ENCODE data around the gene ARHGEF37. TPM values are rescaled to one million over a fixed set of nuclear protein-coding genes. Genes with fewer than 3 reads are reported as not detected.

ARHGEF37 gene
- total RNA-seq, 1 donor from 2014 or later, result 4.5 TPM

DNA sequence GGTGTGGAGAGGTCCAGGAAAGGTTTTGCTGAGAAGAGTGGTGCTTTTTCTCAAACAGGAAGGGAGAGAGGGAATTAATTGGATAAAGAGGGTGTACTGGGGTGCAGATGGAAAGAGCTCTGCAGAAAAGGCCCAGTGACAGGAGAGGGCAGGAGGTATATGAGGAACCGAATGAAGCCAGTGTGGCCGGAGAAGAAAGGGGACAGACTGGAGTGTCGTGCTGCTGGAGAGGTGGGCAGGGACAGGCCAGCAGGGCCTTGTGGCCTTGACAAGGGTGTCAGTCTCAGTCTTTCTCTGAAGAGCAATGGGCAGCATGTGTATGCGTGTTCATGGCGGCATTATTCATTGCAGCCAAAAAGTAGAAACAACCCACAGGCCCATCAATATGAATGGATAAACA lies 48.1 kb downstream of the ARHGEF37 start:
- Mint-ChIP-seq H3K27ac (ENCODE audit: unreplicated experiment) (no peak overlapping the region), H3K27me3 (ENCODE audit: unreplicated experiment) (peaks cover 4% of the 10 kb centered on the region), H3K36me3 (ENCODE audit: low read depth, unreplicated experiment) (peaks cover 3% of the 10 kb centered on the region), H3K9me3 (ENCODE audit: unreplicated experiment) (no peaks in the 10 kb centered on the region), H3K4me3 (ENCODE audit: unreplicated experiment) (no peak overlapping the region), H3K4me1 (ENCODE audit: unreplicated experiment) (peaks cover 32% of the 10 kb centered on the region)
- no peak for DNase-seq (ENCODE audit: low spot score)
- TF ChIP-seq, protein P1, sequence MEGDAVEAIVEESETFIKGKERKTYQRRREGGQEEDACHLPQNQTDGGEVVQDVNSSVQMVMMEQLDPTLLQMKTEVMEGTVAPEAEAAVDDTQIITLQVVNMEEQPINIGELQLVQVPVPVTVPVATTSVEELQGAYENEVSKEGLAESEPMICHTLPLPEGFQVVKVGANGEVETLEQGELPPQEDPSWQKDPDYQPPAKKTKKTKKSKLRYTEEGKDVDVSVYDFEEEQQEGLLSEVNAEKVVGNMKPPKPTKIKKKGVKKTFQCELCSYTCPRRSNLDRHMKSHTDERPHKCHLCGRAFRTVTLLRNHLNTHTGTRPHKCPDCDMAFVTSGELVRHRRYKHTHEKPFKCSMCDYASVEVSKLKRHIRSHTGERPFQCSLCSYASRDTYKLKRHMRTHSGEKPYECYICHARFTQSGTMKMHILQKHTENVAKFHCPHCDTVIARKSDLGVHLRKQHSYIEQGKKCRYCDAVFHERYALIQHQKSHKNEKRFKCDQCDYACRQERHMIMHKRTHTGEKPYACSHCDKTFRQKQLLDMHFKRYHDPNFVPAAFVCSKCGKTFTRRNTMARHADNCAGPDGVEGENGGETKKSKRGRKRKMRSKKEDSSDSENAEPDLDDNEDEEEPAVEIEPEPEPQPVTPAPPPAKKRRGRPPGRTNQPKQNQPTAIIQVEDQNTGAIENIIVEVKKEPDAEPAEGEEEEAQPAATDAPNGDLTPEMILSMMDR (IDR thresholded peaks at IDR 0.05; ENCODE audit: unreplicated experiment), result no peak

DNA sequence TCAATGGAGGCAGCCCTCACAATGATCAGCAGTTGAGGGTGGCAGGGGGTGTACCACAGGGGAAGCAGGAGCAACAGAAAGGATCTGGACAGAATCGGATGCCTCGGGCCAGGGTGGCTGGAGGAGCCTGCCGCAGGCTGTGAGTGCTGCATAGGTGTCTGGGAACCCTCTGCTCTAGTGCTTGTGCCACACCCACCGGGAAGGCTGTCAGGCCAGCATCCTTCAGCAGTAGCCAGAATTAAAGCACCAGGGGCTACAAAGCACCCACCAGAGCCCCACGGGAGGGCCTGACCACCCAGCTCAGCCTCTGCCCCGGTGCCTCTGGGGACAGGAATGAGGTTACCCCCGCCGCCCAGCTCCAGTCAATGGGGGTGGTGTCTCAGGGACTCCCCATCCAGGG lies 49.0 kb downstream of the ARHGEF37 start:
- H3K27ac Mint-ChIP-seq (ENCODE audit: unreplicated experiment), result peak overlapping the region; percentile 32
- TF ChIP-seq, protein P1 (IDR thresholded peaks at IDR 0.05; ENCODE audit: unreplicated experiment), result no peak
- peaks cover 4% of the 10 kb centered on the region for H3K27me3 Mint-ChIP-seq (ENCODE audit: unreplicated experiment)
- H3K4me1 Mint-ChIP-seq (ENCODE audit: unreplicated experiment), result peaks cover 32% of the 10 kb centered on the region
- H3K36me3 Mint-ChIP-seq (ENCODE audit: low read depth, unreplicated experiment), result peaks cover 3% of the 10 kb centered on the region
- no peaks in the 10 kb centered on the region for H3K9me3 Mint-ChIP-seq (ENCODE audit: unreplicated experiment)
- H3K4me3 Mint-ChIP-seq (ENCODE audit: unreplicated experiment), result no peak overlapping the region
- no peak for DNase-seq (ENCODE audit: low spot score)

DNA sequence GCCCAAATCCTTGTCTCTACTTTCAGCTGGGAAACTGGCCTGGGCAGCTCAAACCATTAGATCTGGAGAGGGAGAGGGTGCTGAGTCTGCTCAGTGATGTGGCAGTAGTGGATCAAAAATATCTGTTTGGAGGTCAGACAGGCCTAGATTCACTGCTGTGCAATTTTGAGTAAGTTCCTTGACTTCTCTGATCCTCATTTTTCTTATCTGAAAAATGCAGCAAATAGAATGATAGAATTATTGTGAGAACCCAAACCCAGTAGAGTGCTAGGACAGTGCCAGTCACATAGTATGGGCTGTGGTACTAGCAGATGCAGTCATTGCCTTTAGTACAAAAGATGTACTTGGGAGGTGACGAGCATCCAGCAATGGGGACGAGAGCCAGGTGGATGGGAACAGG lies 50.2 kb downstream of the ARHGEF37 start:
- DNase-seq (ENCODE audit: low spot score), result no peak
- Mint-ChIP-seq H3K4me1 (ENCODE audit: unreplicated experiment) (peaks cover 32% of the 10 kb centered on the region), H3K27ac (ENCODE audit: unreplicated experiment) (no peak overlapping the region), H3K27me3 (ENCODE audit: unreplicated experiment) (peaks cover 4% of the 10 kb centered on the region), H3K4me3 (ENCODE audit: unreplicated experiment) (no peak overlapping the region), H3K9me3 (ENCODE audit: unreplicated experiment) (no peaks in the 10 kb centered on the region), H3K36me3 (ENCODE audit: low read depth, unreplicated experiment) (peaks cover 3% of the 10 kb centered on the region)
- TF ChIP-seq, protein P1 (IDR thresholded peaks at IDR 0.05; ENCODE audit: unreplicated experiment), result no peak

DNA sequence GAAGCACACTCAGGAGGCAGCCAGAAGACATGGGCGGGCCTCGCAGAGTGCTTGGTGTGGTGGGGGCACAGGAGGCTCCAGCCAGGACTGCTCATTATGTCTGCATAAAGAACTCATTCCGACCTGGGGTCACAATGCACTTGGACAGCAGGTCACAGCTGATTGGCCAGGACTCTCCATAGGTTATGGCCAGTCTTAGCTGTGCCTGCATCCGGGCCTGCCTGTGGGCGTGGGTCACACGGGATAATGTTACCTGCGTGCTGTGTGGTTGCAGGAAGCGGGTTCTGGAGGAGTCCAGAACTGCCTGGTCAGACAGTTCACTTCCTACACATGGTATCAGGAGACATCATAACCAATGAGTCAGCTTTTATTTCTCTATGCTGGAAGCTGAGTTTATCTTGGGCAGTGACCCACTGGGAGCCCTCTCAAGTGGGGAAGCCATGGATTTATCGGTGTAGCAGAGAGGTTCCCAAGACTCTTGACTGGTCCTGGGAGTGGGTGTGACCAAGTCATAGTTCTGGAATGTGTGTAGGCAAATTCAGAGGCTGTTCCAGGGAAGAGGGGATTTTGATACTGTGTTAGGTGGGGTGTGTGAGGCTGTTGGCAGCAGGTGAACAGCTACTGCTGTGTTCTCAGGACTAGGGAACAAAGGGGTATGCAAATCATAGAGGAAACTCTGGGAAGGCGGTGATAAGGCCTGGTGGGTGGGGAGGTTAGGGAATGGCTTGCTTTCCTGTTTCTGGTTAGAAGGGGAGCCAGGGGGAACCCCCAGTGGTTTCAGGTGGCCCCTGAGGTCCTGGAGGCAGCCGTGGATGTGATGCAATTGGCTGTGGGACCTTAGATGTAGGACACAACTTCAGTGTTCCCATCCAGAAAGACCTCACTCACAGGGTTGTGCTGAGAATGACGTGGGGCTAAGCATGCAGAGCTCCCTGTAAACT lies 51.3 kb downstream of the ARHGEF37 start:
- Mint-ChIP-seq H3K27me3 (ENCODE audit: unreplicated experiment) (peaks cover under 1% of the 10 kb centered on the region), H3K4me1 (ENCODE audit: unreplicated experiment) (peaks cover 32% of the 10 kb centered on the region), H3K27ac (ENCODE audit: unreplicated experiment) (peak overlapping the region; percentile 54), H3K4me3 (ENCODE audit: unreplicated experiment) (no peak overlapping the region), H3K9me3 (ENCODE audit: unreplicated experiment) (no peaks in the 10 kb centered on the region), H3K36me3 (ENCODE audit: low read depth, unreplicated experiment) (peaks cover 3% of the 10 kb centered on the region)
- TF ChIP-seq, protein P1 (IDR thresholded peaks at IDR 0.05; ENCODE audit: unreplicated experiment), result no peak
- no peak for DNase-seq (ENCODE audit: low spot score)

Data from endothelial cell (in vitro differentiated cells).